ENCODE results near the gene ELOVL3. TPM values are rescaled to one million over a fixed set of nuclear protein-coding genes. Genes with fewer than 3 reads are reported as not detected.

Gene ELOVL3
- total RNA-seq, 4 donors from 2014 or later, result 0.72 to 4.6 (median 2.1) TPM

DNA sequence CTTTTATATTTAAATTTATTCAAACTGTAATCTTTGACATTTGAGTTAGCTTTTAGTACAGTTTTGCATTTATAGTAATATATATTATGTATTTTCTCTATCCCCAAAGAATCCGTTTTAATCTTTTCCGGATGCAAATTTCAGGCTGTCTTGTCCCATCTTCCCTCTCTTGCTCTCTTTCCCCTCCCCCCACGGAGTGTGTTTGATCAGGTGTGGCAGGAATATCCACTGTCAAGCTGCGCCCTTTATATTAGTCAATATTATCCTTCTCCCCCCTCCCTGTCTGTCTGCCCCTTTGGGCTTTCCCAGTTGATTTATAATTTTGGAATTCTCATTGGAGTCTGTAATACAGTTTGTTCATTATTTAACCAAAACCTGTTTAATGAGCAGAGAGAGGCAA is 38.3 kb downstream of the ELOVL3 start:
- ATAC-seq (ENCODE audit: low FRiP score), result no peak
- TF ChIP-seq, protein P1, sequence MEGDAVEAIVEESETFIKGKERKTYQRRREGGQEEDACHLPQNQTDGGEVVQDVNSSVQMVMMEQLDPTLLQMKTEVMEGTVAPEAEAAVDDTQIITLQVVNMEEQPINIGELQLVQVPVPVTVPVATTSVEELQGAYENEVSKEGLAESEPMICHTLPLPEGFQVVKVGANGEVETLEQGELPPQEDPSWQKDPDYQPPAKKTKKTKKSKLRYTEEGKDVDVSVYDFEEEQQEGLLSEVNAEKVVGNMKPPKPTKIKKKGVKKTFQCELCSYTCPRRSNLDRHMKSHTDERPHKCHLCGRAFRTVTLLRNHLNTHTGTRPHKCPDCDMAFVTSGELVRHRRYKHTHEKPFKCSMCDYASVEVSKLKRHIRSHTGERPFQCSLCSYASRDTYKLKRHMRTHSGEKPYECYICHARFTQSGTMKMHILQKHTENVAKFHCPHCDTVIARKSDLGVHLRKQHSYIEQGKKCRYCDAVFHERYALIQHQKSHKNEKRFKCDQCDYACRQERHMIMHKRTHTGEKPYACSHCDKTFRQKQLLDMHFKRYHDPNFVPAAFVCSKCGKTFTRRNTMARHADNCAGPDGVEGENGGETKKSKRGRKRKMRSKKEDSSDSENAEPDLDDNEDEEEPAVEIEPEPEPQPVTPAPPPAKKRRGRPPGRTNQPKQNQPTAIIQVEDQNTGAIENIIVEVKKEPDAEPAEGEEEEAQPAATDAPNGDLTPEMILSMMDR (IDR thresholded peaks at IDR 0.05), result no peak

DNA sequence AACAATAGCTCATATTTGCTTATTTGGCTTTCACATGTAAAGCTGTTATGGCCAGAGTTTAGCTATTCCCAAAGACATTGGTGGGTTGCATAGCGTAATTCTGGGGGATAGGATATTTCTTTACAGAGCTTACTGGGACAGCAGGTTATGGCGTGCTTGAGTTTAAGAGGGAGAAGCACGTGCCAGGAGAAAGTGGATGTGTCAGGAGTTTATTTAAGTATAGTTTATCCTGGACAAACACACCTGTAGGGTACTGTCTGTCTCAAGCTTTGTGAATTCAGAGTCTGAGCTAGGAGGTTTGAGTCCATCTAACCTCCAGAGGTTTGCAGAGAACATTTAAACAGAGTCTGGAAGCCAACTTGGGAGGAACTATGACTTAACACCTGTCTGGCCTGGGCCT is 40.6 kb downstream of the ELOVL3 start:
- DNase-seq (ENCODE audit: low spot score) (no peak), ATAC-seq (ENCODE audit: low FRiP score) (no peak)
- TF ChIP-seq, protein P1 (IDR thresholded peaks at IDR 0.05), result no peak

More for the DNA sequence above, 38.3 kb downstream of the ELOVL3 start:
- no peak for DNase-seq (ENCODE audit: low spot score)

DNA sequence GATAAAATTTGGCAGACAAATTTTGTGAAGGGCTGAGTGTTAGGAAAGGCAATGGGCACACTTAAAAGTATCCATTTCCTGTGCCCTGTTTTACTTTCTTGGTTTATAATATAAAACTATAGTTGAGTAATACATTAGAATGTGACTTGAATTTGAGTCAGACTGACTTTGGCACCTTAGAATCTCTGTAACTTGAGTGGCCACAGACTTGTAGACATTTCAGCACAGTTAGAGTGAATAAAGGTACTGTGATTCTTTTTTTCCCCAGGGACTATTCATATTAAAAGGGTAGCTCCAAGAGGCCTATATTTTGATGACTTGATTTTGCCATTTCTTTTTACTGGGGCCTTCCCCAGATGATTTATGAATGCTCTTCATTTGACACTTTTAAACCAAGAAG is 41.6 kb downstream of the ELOVL3 start:
- DNase-seq (ENCODE audit: low spot score) (no peak), ATAC-seq (ENCODE audit: low FRiP score) (peak; percentile 54)
- TF ChIP-seq, protein P1 (IDR thresholded peaks at IDR 0.05), result no peak

GRCh38 chr10:102268375-102268888 is 42.3 kb downstream of the ELOVL3 start:
- DNase-seq (ENCODE audit: low spot score) (no peak), ATAC-seq (ENCODE audit: low FRiP score) (no peak)
- TF ChIP-seq, protein P1 (IDR thresholded peaks at IDR 0.05), result no peak

DNA sequence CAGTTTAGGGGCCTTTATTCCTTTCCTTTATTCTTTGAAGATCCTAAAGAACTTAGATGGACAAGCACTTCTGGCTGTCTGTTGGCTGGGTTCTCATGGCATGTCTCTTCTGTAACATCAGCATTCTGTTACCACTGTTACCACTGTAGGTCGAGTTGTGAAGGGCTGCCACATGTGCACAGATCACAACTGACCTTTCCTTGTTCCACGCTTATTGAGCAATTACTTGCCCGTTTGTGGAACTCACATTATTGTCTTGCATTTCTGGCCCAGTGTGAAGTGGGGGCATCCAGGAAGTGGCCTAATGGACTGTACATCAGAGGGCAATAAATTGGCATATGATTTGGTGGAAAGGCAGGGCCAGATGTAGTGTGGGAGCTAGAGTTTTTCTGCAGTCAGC is 42.9 kb downstream of the ELOVL3 start:
- ATAC-seq (ENCODE audit: low FRiP score), result no peak
- TF ChIP-seq, protein P1 (IDR thresholded peaks at IDR 0.05), result no peak
- DNase-seq (ENCODE audit: low spot score), result no peak

GRCh38 chr10:102274062-102274461 is 48.0 kb downstream of the ELOVL3 start:
- TF ChIP-seq, protein P1 (IDR thresholded peaks at IDR 0.05), result no peak
- no peak for ATAC-seq (ENCODE audit: low FRiP score)
- no peak for DNase-seq (ENCODE audit: low spot score)

DNA sequence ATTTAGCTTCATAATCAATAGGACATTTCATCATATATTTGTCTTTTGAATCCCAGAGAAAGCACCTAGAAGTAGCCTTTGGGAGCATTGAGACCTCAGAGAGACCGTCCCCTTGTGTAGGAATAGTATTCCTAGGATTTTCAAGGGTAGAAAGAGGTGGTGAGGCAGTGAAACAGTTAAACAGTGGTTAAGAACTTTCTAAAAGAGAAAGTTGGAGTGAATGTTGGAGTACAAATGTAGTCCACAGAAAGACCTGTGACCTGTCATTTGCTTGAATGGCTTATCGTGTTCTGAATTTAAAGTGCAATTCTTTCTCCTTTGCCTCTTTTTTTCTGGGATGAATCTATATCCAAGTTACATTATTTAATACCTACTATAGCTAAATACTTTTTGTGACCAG is 49.2 kb downstream of the ELOVL3 start:
- TF ChIP-seq, protein P1 (IDR thresholded peaks at IDR 0.05), result no peak
- DNase-seq (ENCODE audit: low spot score) (no peak), ATAC-seq (ENCODE audit: low FRiP score) (no peak)
